Measurements from ENCODE around the gene MFAP3. TPM values are rescaled to one million over a fixed set of nuclear protein-coding genes. Genes with fewer than 3 reads are reported as not detected.

Gene MFAP3
- total RNA-seq, 2 donors from 2014 or later: 12.5 to 16.8 TPM

- ATAC-seq (no peak), DNase-seq (ENCODE audit: low spot score in 2 of 2) (no peak)
- no peaks in the 10 kb centered on the region for H3K9me3 Mint-ChIP-seq
- no peak overlapping the region for H3K27ac Mint-ChIP-seq
- no peaks in the 10 kb centered on the region for H3K36me3 Mint-ChIP-seq
These were observed 37.6 kb downstream of the MFAP3 start for GRCh38 chr5:154076240-154076922.

DNA sequence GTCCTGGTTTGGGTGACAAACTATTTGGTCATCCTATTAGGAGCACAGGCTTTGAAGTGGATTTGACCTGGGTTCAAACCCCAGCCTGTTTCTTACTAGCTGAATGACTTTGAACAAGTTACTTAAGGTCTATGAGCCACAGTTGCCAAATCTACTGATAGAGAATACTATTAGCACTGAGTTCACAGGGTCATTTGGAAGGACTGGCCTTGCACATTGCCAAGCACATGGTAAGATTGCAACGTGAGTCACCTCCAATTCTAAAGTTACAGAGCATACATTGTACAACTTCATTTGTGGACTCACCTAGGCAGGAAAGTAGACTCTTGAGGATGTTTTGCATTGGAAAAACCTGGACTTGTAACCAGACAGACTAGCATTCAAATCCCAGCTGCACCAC, 38.9 kb downstream of the MFAP3 start:
- ATAC-seq (no peak), DNase-seq (ENCODE audit: low spot score in 2 of 2) (no peak)
- Mint-ChIP-seq H3K27ac (no peak overlapping the region), H3K9me3 (no peaks in the 10 kb centered on the region), H3K36me3 (no peaks in the 10 kb centered on the region)

- Mint-ChIP-seq H3K27ac (no peak overlapping the region), H3K9me3 (no peaks in the 10 kb centered on the region), H3K36me3 (no peaks in the 10 kb centered on the region)
- no peak for ATAC-seq
- no peak for DNase-seq (ENCODE audit: low spot score in 2 of 2)
These were observed 39.5 kb downstream of the MFAP3 start for GRCh38 chr5:154078272-154078671.

GRCh38 chr5:154081246-154081645, 42.5 kb downstream of the MFAP3 start:
- Mint-ChIP-seq H3K27ac (no peak overlapping the region), H3K9me3 (no peaks in the 10 kb centered on the region), H3K36me3 (no peaks in the 10 kb centered on the region)
- no peak for ATAC-seq
- DNase-seq (ENCODE audit: low spot score in 2 of 2): no peak

DNA sequence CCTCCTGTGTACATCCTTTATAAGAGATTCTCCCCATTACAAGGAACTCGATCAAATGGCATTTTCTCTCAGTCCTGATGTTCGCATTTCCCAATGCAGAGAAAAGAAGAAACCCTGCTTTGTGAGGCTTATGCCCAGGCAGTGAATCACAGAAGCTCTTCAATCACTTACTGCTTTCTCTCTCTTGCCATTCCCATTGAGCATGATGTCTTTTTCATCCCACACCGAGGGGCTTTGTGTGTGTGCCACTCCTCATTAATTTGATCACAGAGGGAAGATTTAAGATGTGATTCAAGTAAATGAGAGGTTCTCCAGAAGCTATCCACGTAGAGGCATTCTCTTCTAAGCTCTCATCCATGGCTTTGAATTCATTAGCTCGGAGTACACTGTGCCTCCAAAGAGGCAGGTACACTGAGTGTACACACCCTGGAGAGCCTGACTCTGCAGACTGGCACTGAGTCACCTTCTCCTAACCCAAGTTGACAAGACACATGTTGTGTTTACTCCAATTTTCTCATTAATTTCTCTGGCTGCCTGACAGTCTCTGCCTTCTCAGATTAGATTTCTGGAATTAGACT, 45.4 kb downstream of the MFAP3 start:
- ATAC-seq (no peak), DNase-seq (ENCODE audit: low spot score in 2 of 2) (no peak)
- Mint-ChIP-seq H3K9me3 (no peaks in the 10 kb centered on the region), H3K27ac (no peak overlapping the region), H3K36me3 (no peaks in the 10 kb centered on the region)

GRCh38 chr5:154086146-154086545, 47.4 kb downstream of the MFAP3 start:
- ATAC-seq (no peak), DNase-seq (ENCODE audit: low spot score in 2 of 2) (no peak)
- H3K9me3 Mint-ChIP-seq: no peaks in the 10 kb centered on the region

DNA sequence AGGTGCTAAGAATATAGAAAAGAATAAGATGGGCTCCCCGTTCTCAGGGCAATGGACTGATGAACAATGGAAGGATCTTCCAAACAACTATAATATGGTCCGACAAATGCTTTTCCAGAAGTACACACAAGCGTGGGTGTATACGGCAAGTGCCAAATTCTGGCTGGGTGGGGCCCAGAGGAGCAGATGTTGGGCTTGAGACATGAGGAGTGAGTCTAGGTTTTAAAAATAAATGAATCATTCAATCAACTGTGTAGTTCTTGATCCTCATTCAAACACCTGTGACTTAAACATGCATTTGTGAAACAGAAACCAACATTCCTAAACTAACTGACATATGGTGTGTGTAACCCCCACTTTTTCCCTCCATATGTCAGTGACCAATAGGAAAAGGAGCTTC, 47.9 kb downstream of the MFAP3 start:
- no peak overlapping the region for H3K27ac Mint-ChIP-seq
- H3K9me3 Mint-ChIP-seq: no peaks in the 10 kb centered on the region
- H3K36me3 Mint-ChIP-seq: no peaks in the 10 kb centered on the region
- DNase-seq (ENCODE audit: low spot score in 2 of 2): no peak
- no peak for ATAC-seq

More at GRCh38 chr5:154086146-154086545, 47.4 kb downstream of the MFAP3 start:
- Mint-ChIP-seq H3K27ac (no peak overlapping the region), H3K36me3 (no peaks in the 10 kb centered on the region)

DNA sequence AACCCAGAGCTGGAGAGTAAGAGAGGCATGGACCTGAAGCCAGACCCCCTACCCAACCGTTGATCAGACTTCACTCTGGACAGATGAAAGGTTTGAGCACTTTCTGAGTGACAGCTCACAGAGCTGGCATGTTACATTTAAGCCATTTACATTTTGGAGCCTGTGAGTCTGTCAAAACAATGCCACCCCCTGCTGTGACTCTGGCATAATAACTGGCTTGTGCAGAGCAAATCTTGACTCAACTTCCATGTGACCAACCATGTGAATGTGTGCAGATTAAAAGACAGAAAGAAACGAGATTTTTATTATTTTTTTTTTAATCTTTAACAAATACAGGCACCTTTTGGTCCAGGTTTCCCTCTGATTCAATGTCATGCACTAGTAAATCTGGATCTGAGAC, 48.5 kb downstream of the MFAP3 start:
- ATAC-seq (no peak), DNase-seq (ENCODE audit: low spot score in 2 of 2) (no peak)
- H3K9me3 Mint-ChIP-seq: no peaks in the 10 kb centered on the region
- no peak overlapping the region for H3K27ac Mint-ChIP-seq
- no peaks in the 10 kb centered on the region for H3K36me3 Mint-ChIP-seq

GRCh38 chr5:154088801-154089200, 50.0 kb downstream of the MFAP3 start:
- Mint-ChIP-seq H3K36me3 (no peaks in the 10 kb centered on the region), H3K27ac (no peak overlapping the region), H3K9me3 (no peaks in the 10 kb centered on the region)
- DNase-seq (ENCODE audit: low spot score in 2 of 2) (no peak), ATAC-seq (no peak)

DNA sequence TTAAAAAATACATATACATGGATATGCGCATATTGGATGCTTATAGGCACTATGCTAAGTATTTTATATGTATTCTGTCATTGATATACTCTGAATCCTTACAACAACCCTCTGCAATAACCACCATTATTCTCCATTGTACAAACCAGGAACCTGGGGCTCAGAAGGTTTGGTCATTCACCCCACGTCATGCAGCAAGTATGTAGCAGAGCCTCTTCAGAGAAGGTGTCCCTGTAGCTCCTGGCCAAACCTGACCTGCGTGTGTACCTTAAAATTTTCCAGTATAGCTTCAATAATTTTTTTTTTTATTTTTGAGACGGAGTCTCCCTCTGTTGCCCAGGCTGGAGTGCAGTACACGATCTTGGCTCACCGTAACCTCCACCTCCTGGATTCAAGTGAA, 51.9 kb downstream of the MFAP3 start:
- Mint-ChIP-seq H3K9me3 (no peaks in the 10 kb centered on the region), H3K36me3 (no peaks in the 10 kb centered on the region), H3K27ac (no peak overlapping the region)
- ATAC-seq (no peak), DNase-seq (ENCODE audit: low spot score in 2 of 2) (no peak)

GRCh38 chr5:154092356-154093141, 53.8 kb downstream of the MFAP3 start:
- no peaks in the 10 kb centered on the region for H3K36me3 Mint-ChIP-seq
- no peak overlapping the region for H3K27ac Mint-ChIP-seq
- ATAC-seq (no peak), DNase-seq (ENCODE audit: low spot score in 2 of 2) (no peak)
- H3K9me3 Mint-ChIP-seq: no peaks in the 10 kb centered on the region

GRCh38 chr5:154093142-154093532, 54.4 kb downstream of the MFAP3 start:
- Mint-ChIP-seq H3K9me3 (no peaks in the 10 kb centered on the region), H3K27ac (no peak overlapping the region), H3K36me3 (no peaks in the 10 kb centered on the region)
- ATAC-seq (no peak), DNase-seq (ENCODE audit: low spot score in 2 of 2) (no peak)

DNA sequence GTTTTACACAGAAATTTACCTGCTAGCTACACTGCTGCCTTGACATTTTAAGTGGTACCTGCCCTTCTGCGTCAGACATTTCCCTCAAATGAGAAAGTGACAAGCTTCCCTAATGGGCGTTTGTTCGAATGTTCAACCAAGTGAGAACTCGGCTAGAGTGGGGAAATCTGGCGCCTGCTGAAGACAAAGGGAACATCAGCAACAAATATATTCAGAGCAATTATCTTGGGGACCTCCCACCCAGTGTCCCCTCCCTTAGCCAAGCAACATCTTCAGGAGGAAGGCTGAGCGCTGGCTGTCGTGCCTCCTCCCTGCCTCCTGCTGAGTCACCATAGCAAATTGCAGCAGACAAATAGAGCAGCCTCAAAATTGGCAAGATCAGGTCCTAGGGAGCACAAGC, 57.1 kb downstream of the MFAP3 start:
- ATAC-seq: no peak
- Mint-ChIP-seq H3K9me3 (no peaks in the 10 kb centered on the region), H3K27ac (no peak overlapping the region), H3K36me3 (no peaks in the 10 kb centered on the region)
- DNase-seq (ENCODE audit: low spot score in 2 of 2): no peak

DNA sequence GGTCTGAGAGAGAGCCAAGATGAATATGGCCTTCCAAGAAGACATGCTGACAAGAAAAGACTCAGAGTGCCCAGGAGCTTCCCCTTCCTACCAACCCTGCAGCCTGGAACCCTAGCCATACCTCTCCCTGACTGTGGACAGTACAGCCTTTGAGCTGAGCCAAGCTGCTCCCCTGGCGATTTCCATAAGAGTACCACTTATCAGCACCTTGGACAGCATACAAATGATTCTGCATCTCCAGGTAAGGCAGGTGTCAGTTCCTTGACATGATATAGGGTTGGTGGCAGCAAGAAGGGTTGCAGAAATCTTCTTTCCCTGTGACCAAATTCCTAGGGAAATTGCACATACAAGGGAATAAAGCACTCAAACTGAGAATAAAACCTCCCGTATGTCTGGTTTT, 58.3 kb downstream of the MFAP3 start:
- H3K9me3 Mint-ChIP-seq: no peaks in the 10 kb centered on the region
- DNase-seq (ENCODE audit: low spot score in 2 of 2) (no peak), ATAC-seq (no peak)
- no peak overlapping the region for H3K27ac Mint-ChIP-seq
- no peaks in the 10 kb centered on the region for H3K36me3 Mint-ChIP-seq

DNA sequence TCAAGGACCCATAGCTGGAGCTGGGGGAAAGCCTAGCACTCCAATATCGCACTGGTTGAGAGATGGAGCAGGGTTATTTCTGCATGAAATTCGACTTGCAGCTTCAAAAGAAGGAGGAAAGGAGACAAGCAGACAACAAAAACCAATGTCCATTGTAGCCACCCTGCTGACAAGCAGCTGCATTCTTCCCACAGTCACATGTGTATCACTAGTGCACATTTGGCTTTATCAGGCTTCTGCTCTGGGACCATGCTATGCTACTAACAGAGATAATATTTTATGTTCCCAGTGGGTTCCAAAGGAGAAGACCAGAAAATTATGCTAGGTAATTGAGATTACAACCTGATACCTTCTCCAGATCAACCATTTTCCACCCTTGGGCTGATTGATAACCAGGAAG, 59.7 kb downstream of the MFAP3 start:
- Mint-ChIP-seq H3K27ac (no peak overlapping the region), H3K36me3 (no peaks in the 10 kb centered on the region), H3K9me3 (no peaks in the 10 kb centered on the region)
- DNase-seq (ENCODE audit: low spot score in 2 of 2) (no peak), ATAC-seq (no peak)

DNA sequence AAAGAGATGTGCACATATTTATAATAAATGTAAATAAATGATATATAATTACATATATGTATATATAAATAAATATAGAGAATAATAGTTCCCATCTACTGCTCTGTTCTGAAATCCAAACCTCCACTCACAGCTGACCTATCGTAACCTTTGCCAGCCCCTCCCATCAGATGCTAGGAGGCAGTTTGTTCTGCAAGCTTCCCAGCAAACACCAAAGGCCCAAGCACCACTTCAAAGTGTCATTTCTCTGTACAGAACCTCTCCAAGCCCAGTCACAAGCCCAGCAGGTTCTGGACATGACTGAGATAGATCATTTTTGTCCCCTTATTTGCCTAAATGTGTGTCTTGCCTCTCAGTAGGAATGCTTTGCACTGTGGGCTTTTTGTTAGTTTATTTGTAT, 62.4 kb downstream of the MFAP3 start:
- no peak overlapping the region for H3K27ac Mint-ChIP-seq
- no peak for DNase-seq (ENCODE audit: low spot score in 2 of 2)
- no peak for ATAC-seq
- no peaks in the 10 kb centered on the region for H3K9me3 Mint-ChIP-seq
- no peaks in the 10 kb centered on the region for H3K36me3 Mint-ChIP-seq

GRCh38 chr5:154103233-154103632, 64.5 kb downstream of the MFAP3 start:
- ATAC-seq (no peak), DNase-seq (ENCODE audit: low spot score in 2 of 2) (no peak)
- no peak overlapping the region for H3K27ac Mint-ChIP-seq
- H3K9me3 Mint-ChIP-seq: no peaks in the 10 kb centered on the region
- no peaks in the 10 kb centered on the region for H3K36me3 Mint-ChIP-seq

All from activated naive CD4-positive, alpha-beta T cell treated with anti-CD3 and anti-CD28 coated beads, Interleukin-2, amount 50 U/mL, for 72 hours (primary cell).